WTC11 (cell line): ENCODE measurements around the gene CYP19A1. TPM values are rescaled to one million over a fixed set of nuclear protein-coding genes. Genes with fewer than 3 reads are reported as not detected.

Experiments
- ATAC-seq: fragments of 200-7000 bp; cut with Tn5 transposase; 2 replicates; pipeline ENCODE4 v1.10.0; 2021; ENCODE audit warnings: mild to moderate bottlenecking, moderate library complexity
- CTCF ChIA-PET: fragments of 300-600 bp; sonication (Branson Sonifier 250); formaldehyde crosslinking; loops from one replicate; lab custom pipeline; 2021; ENCODE audit warnings: antibody characterized with exemption; lab: Charles Lee
- POLR2A ChIA-PET: fragments of 350-600 bp; sonication (Branson Sonifier 250); formaldehyde crosslinking; loops from one replicate; lab custom pipeline; 2021; ENCODE audit warnings: antibody characterized with exemption; lab: Charles Lee
- DNase-seq: peaks from one replicate; pipeline ENCODE4 v3.0.0; 2021; ENCODE audit warnings: low spot score
- H3K27ac Mint-ChIP-seq: 2 replicates; pipeline ENCODE4 v1.8.0; 2021; ENCODE audit warnings: mixed read lengths
- H3K27me3 Mint-ChIP-seq: 2 replicates; pipeline ENCODE4 v1.8.0; 2021; ENCODE audit warnings: low read depth, mild to moderate bottlenecking, moderate library complexity, mixed read lengths
- H3K36me3 Mint-ChIP-seq: 2 replicates; pipeline ENCODE4 v1.8.0; 2021; ENCODE audit warnings: mixed read lengths
- H3K4me1 Mint-ChIP-seq: 2 replicates; pipeline ENCODE4 v1.8.0; 2022; ENCODE audit warnings: mixed read lengths
- H3K4me3 Mint-ChIP-seq: 2 replicates; pipeline ENCODE4 v1.8.0; 2021; ENCODE audit warnings: mild to moderate bottlenecking, moderate library complexity, mixed read lengths
- H3K9me3 Mint-ChIP-seq: 2 replicates; pipeline ENCODE4 v1.8.0; 2021; ENCODE audit warnings: mixed read lengths
- CREB1 ChIP-seq: sonication (generic); formaldehyde crosslinking; IDR thresholded peaks from 2 replicates; pipeline ENCODE4 v1.8.0; 2023; ENCODE audit warnings: mild to moderate bottlenecking, missing genetic modification reagents
- E2F4 ChIP-seq: sonication (generic); formaldehyde crosslinking; IDR thresholded peaks from 2 replicates; pipeline ENCODE4 v1.8.1; 2022; ENCODE audit warnings: low read depth, mild to moderate bottlenecking, moderate library complexity, missing genetic modification reagents, borderline replicate concordance
- E2F5 ChIP-seq: sonication (generic); formaldehyde crosslinking; IDR thresholded peaks from 2 replicates; pipeline ENCODE4 v1.8.1; 2022; ENCODE audit warnings: mild to moderate bottlenecking, moderate library complexity, missing genetic modification reagents
- ETV6 ChIP-seq: sonication (generic); formaldehyde crosslinking; IDR thresholded peaks from 2 replicates; pipeline ENCODE4 v1.8.1; 2022; ENCODE audit warnings: mild to moderate bottlenecking, missing genetic modification reagents
- FOXK1 ChIP-seq: sonication (generic); formaldehyde crosslinking; IDR thresholded peaks from 2 replicates; pipeline ENCODE4 v1.8.0; 2022; ENCODE audit warnings: mild to moderate bottlenecking, moderate library complexity, missing genetic modification reagents
- GTF2I ChIP-seq: fragments of 250-450 bp; sonication (Bioruptor Pico); conservative IDR thresholded peaks from 2 replicates; pipeline ENCODE4 v1.4.0; 2021; ENCODE audit warnings: mild to moderate bottlenecking
- HMGA2 ChIP-seq: fragments of 250-450 bp; sonication (Bioruptor Pico); IDR thresholded peaks from 2 replicates; pipeline ENCODE4 v1.4.0; 2021; ENCODE audit warnings: mild to moderate bottlenecking, moderate library complexity
- IRF2 ChIP-seq: sonication (generic); formaldehyde crosslinking; IDR thresholded peaks from 2 replicates; pipeline ENCODE4 v1.8.0; 2022; ENCODE audit warnings: low read depth, missing genetic modification reagents, borderline replicate concordance
- NFYB ChIP-seq: sonication (generic); formaldehyde crosslinking; conservative IDR thresholded peaks from 2 replicates; pipeline ENCODE4 v1.8.0; 2022; ENCODE audit warnings: low read depth, missing genetic modification reagents
- NR3C1 ChIP-seq: sonication (generic); formaldehyde crosslinking; conservative IDR thresholded peaks from 2 replicates; pipeline ENCODE4 v1.8.1; 2023; ENCODE audit warnings: low read depth, mild to moderate bottlenecking, missing genetic modification reagents
- RORB ChIP-seq: fragments of 250-450 bp; sonication (Bioruptor Pico); IDR thresholded peaks from 2 replicates; pipeline ENCODE4 v1.9.0; 2021; ENCODE audit warnings: mild to moderate bottlenecking
- SMAD4 ChIP-seq: sonication (generic); formaldehyde crosslinking; IDR thresholded peaks from 2 replicates; pipeline ENCODE4 v1.8.0; 2022; ENCODE audit warnings: mild to moderate bottlenecking, missing genetic modification reagents
- SP1 ChIP-seq: sonication (generic); formaldehyde crosslinking; conservative IDR thresholded peaks from 2 replicates; pipeline ENCODE4 v1.8.1; 2022; ENCODE audit warnings: missing genetic modification reagents
- STAT6 ChIP-seq: sonication (generic); formaldehyde crosslinking; conservative IDR thresholded peaks from 2 replicates; pipeline ENCODE4 v1.8.1; 2023; ENCODE audit warnings: mild to moderate bottlenecking, low read depth, missing genetic modification reagents, moderate library complexity
- ZNF138 ChIP-seq: sonication (generic); formaldehyde crosslinking; conservative IDR thresholded peaks from 2 replicates; pipeline ENCODE4 v1.8.1; 2022; ENCODE audit warnings: mild to moderate bottlenecking, moderate library complexity, missing genetic modification reagents
- ZNF671 ChIP-seq: fragments of 250-450 bp; sonication (Bioruptor Pico); IDR thresholded peaks from 2 replicates; pipeline ENCODE4 v1.8.0; 2021; ENCODE audit warnings: mild to moderate bottlenecking
- total RNA-seq: library from RNA; stranded (reverse); gene quantifications from 3 replicates; pipeline ENCODE4 v1.2.3, GENCODE V29; 2021
- TF ChIP-seq, protein P1 (sequence below): sonication (generic); formaldehyde crosslinking; IDR thresholded peaks from 2 replicates; pipeline ENCODE4 v1.8.0; 2022; ENCODE audit warnings: mild to moderate bottlenecking, missing genetic modification reagents
- TF ChIP-seq, protein P2 (sequence below): sonication (generic); formaldehyde crosslinking; IDR thresholded peaks from 2 replicates; pipeline ENCODE4 v1.8.0; 2022; ENCODE audit warnings: missing genetic modification reagents
- TF ChIP-seq, protein P3 (sequence below): sonication (generic); formaldehyde crosslinking; IDR thresholded peaks from 2 replicates; pipeline ENCODE4 v1.8.1; 2023; ENCODE audit warnings: mild to moderate bottlenecking, missing genetic modification reagents
- TF ChIP-seq, protein P4 (sequence below): sonication (generic); formaldehyde crosslinking; IDR thresholded peaks from 2 replicates; pipeline ENCODE4 v1.8.0; 2022; ENCODE audit warnings: mild to moderate bottlenecking, missing genetic modification reagents
- TF ChIP-seq, protein P5 (sequence below): fragments of 250-450 bp; sonication (Bioruptor Pico); IDR thresholded peaks from 2 replicates; pipeline ENCODE4 v2.1.2; 2022; ENCODE audit warnings: mild to moderate bottlenecking, moderate library complexity

Gene CYP19A1
- total RNA-seq, 1 experiment from 2014 or later = not detected

- no peak for TF ChIP-seq RORB (CRISPR knock-in tag)
- no peak for TF ChIP-seq SMAD4 (CRISPR knock-in tag)
These were observed 135.6 kb downstream of the CYP19A1 start (continued) for GRCh38 chr15:51202783-51203182.

- no peaks in the 10 kb centered on the region for H3K27me3 Mint-ChIP-seq
- ATAC-seq = no peak
- no peak overlapping the region for H3K4me3 Mint-ChIP-seq
- no peak overlapping the region for H3K27ac Mint-ChIP-seq
- no peaks in the 10 kb centered on the region for H3K4me1 Mint-ChIP-seq
- H3K9me3 Mint-ChIP-seq = no peaks in the 10 kb centered on the region
- no peak for TF ChIP-seq ZNF671 (CRISPR knock-in tag)
- no peak for TF ChIP-seq E2F5 (CRISPR knock-in tag)
- TF ChIP-seq STAT6 (CRISPR knock-in tag) = no peak
- TF ChIP-seq NR3C1 (CRISPR knock-in tag) = no peak
- TF ChIP-seq ZNF138 = no peak
- no peak for TF ChIP-seq HMGA2 (CRISPR knock-in tag)
- TF ChIP-seq, protein P1, sequence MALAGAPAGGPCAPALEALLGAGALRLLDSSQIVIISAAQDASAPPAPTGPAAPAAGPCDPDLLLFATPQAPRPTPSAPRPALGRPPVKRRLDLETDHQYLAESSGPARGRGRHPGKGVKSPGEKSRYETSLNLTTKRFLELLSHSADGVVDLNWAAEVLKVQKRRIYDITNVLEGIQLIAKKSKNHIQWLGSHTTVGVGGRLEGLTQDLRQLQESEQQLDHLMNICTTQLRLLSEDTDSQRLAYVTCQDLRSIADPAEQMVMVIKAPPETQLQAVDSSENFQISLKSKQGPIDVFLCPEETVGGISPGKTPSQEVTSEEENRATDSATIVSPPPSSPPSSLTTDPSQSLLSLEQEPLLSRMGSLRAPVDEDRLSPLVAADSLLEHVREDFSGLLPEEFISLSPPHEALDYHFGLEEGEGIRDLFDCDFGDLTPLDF (CRISPR knock-in tag) = no peak
- no peak for TF ChIP-seq CREB1
- TF ChIP-seq, protein P2, sequence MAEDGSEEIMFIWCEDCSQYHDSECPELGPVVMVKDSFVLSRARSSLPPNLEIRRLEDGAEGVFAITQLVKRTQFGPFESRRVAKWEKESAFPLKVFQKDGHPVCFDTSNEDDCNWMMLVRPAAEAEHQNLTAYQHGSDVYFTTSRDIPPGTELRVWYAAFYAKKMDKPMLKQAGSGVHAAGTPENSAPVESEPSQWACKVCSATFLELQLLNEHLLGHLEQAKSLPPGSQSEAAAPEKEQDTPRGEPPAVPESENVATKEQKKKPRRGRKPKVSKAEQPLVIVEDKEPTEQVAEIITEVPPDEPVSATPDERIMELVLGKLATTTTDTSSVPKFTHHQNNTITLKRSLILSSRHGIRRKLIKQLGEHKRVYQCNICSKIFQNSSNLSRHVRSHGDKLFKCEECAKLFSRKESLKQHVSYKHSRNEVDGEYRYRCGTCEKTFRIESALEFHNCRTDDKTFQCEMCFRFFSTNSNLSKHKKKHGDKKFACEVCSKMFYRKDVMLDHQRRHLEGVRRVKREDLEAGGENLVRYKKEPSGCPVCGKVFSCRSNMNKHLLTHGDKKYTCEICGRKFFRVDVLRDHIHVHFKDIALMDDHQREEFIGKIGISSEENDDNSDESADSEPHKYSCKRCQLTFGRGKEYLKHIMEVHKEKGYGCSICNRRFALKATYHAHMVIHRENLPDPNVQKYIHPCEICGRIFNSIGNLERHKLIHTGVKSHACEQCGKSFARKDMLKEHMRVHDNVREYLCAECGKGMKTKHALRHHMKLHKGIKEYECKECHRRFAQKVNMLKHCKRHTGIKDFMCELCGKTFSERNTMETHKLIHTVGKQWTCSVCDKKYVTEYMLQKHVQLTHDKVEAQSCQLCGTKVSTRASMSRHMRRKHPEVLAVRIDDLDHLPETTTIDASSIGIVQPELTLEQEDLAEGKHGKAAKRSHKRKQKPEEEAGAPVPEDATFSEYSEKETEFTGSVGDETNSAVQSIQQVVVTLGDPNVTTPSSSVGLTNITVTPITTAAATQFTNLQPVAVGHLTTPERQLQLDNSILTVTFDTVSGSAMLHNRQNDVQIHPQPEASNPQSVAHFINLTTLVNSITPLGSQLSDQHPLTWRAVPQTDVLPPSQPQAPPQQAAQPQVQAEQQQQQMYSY (CRISPR knock-in tag) = no peak
- TF ChIP-seq NFYB = no peak
- TF ChIP-seq, protein P3, sequence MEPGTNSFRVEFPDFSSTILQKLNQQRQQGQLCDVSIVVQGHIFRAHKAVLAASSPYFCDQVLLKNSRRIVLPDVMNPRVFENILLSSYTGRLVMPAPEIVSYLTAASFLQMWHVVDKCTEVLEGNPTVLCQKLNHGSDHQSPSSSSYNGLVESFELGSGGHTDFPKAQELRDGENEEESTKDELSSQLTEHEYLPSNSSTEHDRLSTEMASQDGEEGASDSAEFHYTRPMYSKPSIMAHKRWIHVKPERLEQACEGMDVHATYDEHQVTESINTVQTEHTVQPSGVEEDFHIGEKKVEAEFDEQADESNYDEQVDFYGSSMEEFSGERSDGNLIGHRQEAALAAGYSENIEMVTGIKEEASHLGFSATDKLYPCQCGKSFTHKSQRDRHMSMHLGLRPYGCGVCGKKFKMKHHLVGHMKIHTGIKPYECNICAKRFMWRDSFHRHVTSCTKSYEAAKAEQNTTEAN (CRISPR knock-in tag) = no peak
- no peak for DNase-seq
- no peaks in the 10 kb centered on the region for H3K36me3 Mint-ChIP-seq
- ChIA-PET CTCF (interaction anchor here (1.1 kb wide), 1 partner anchor 181 kb away, joined by 3 read pairs; no protein-coding TSS in a partner anchor), POLR2A (interaction anchor here (0.6 kb wide), 1 partner anchor 13 kb away, joined by 3 read pairs; no protein-coding TSS in a partner anchor)
These were observed 136.8 kb downstream of the CYP19A1 start for GRCh38 chr15:51201581-51201980.

DNA sequence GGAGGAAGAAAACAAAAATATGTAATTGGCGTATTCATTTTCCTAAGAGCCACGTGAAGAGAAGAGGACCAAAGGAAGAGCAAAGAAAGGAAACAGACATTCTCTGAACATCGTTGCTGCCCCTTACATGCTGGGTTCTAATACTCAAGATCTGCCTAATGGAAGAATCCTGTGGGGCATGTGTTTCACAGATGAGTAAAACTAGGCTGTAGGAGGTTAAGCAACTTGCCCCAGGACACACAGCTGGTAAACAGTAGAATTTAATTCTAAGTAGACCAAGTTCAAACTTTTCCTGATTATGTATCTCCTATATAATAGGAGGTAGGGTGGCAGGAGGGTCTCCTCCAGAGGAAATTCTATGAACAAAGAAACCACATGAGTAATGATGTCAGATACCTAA, 137.6 kb downstream of the CYP19A1 start:
- H3K27me3 Mint-ChIP-seq = no peaks in the 10 kb centered on the region
- ChIA-PET POLR2A (no interaction called here), CTCF (no interaction called here)
- no peak overlapping the region for H3K27ac Mint-ChIP-seq
- no peaks in the 10 kb centered on the region for H3K36me3 Mint-ChIP-seq
- DNase-seq (no peak), ATAC-seq (no peak)
- H3K4me1 Mint-ChIP-seq = no peaks in the 10 kb centered on the region
- no peak overlapping the region for H3K4me3 Mint-ChIP-seq
- H3K9me3 Mint-ChIP-seq = no peaks in the 10 kb centered on the region
- TF ChIP-seq FOXK1 (CRISPR knock-in tag) = no peak
- no peak for TF ChIP-seq ETV6
- TF ChIP-seq IRF2 = no peak
- TF ChIP-seq E2F4 (CRISPR knock-in tag) = no peak
- no peak for TF ChIP-seq GTF2I
- TF ChIP-seq, protein P4, sequence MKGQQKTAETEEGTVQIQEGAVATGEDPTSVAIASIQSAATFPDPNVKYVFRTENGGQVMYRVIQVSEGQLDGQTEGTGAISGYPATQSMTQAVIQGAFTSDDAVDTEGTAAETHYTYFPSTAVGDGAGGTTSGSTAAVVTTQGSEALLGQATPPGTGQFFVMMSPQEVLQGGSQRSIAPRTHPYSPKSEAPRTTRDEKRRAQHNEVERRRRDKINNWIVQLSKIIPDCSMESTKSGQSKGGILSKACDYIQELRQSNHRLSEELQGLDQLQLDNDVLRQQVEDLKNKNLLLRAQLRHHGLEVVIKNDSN (CRISPR knock-in tag) = no peak
- TF ChIP-seq, protein P5, sequence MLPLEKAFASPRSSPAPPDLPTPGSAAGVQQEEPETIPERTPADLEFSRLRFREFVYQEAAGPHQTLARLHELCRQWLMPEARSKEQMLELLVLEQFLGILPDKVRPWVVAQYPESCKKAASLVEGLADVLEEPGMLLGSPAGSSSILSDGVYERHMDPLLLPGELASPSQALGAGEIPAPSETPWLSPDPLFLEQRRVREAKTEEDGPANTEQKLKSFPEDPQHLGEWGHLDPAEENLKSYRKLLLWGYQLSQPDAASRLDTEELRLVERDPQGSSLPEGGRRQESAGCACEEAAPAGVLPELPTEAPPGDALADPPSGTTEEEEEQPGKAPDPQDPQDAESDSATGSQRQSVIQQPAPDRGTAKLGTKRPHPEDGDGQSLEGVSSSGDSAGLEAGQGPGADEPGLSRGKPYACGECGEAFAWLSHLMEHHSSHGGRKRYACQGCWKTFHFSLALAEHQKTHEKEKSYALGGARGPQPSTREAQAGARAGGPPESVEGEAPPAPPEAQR = no peak
- no peak for TF ChIP-seq SP1 (CRISPR knock-in tag)
